GDM1 (cell line): ENCODE measurements around the gene ZDHHC11B.
"Not testable (repeated sequence)": the region's sequence is repeated elsewhere in the genome, so short reads cannot be mapped to it uniquely, and the experiment has no call there.

Experiments
- DNase-seq: peaks from one replicate; lab custom pipeline; 2025; lab: John Stamatoyannopoulos, UW

ZDHHC11B gene

GRCh38 chr5:784428-785177 is at the start of gene ZDHHC11B:
Gene ZDHHC11B (minus strand): TSS chr5:784729. CDS start chr5:766919, 17,810 bp downstream.
- DNase-seq, result not testable (repeated sequence)

- not testable (repeated sequence) for DNase-seq
These were observed 49.5 kb upstream of the ZDHHC11B start for GRCh38 chr5:834013-834412.

- DNase-seq, result not testable (repeated sequence)
These were observed 43.7 kb upstream of the ZDHHC11B start for GRCh38 chr5:828194-828593.

GRCh38 chr5:825544-825943 is 41.0 kb upstream of the ZDHHC11B start:
- DNase-seq, result not testable (repeated sequence)

- DNase-seq, result no peak
These were observed 37.0 kb upstream of the ZDHHC11B start for GRCh38 chr5:821504-821903.

GRCh38 chr5:820245-820644 is 35.7 kb upstream of the ZDHHC11B start:
- DNase-seq, result no peak

- no peak for DNase-seq
These were observed 34.5 kb upstream of the ZDHHC11B start for GRCh38 chr5:819078-819477.

GRCh38 chr5:816176-816575 is 31.6 kb upstream of the ZDHHC11B start:
- DNase-seq, result no peak

GRCh38 chr5:815449-815848 is 30.9 kb upstream of the ZDHHC11B start:
- DNase-seq, result no peak

GRCh38 chr5:813575-813974 is 29.0 kb upstream of the ZDHHC11B start:
- not testable (repeated sequence) for DNase-seq

- DNase-seq, result not testable (repeated sequence)
These were observed 26.9 kb upstream of the ZDHHC11B start for GRCh38 chr5:811384-811783.

- DNase-seq, result not testable (repeated sequence)
These were observed 23.4 kb upstream of the ZDHHC11B start for GRCh38 chr5:807719-808514.

GRCh38 chr5:801472-801871 is 16.9 kb upstream of the ZDHHC11B start:
- DNase-seq, result no peak

- DNase-seq, result not testable (repeated sequence)
These were observed 16.5 kb upstream of the ZDHHC11B start for GRCh38 chr5:801055-801454.

- not testable (repeated sequence) for DNase-seq
These were observed 14.1 kb upstream of the ZDHHC11B start for GRCh38 chr5:798505-799138.

GRCh38 chr5:797986-798385 is 13.5 kb upstream of the ZDHHC11B start:
- DNase-seq, result not testable (repeated sequence)

GRCh38 chr5:795873-796272 is 11.3 kb upstream of the ZDHHC11B start:
- not testable (repeated sequence) for DNase-seq

GRCh38 chr5:794948-795347 is 10.4 kb upstream of the ZDHHC11B start:
- not testable (repeated sequence) for DNase-seq

GRCh38 chr5:788703-789102 is 4.2 kb upstream of the ZDHHC11B start:
- DNase-seq, result not testable (repeated sequence)

GRCh38 chr5:787857-788233 is 3.3 kb upstream of the ZDHHC11B start:
- not testable (repeated sequence) for DNase-seq

- DNase-seq, result not testable (repeated sequence)
These were observed 2.8 kb upstream of the ZDHHC11B start for GRCh38 chr5:787224-787856.

GRCh38 chr5:785181-785705 is 714 bp upstream of the ZDHHC11B start:
- not testable (repeated sequence) for DNase-seq
